K562 (cell line): Measurements from ENCODE around the gene ADRM1. TPM values are rescaled to one million over a fixed set of nuclear protein-coding genes. Genes with fewer than 3 reads are reported as not detected.

Source experiments
- ATAC-seq: fragments of 200-7000 bp; cut with Tn5 transposase; 3 replicates; pipeline ENCODE4 v1.9.1; 2020; ENCODE audit warnings: moderate library complexity
- BruUV-seq: library from RNA; stranded (reverse); fragments of 400-500 nt; replicated peaks from 2 replicates; lab custom pipeline; 2021; lab: Mats Ljungman, UMichigan
- CTCF ChIA-PET: fragments of 300-600 bp; formaldehyde crosslinking; extraction: SDS; loops from one replicate; lab custom pipeline; 2021; ENCODE audit warnings: low intra/inter-chr PET ratio; lab: Yijun Ruan, JAX
- POLR2A ChIA-PET: fragments of 300-600, 350-650 bp; sonication (Branson Sonifier 250); formaldehyde crosslinking; extraction: SDS; loops from one replicate; lab custom pipeline; 2021; ENCODE audit warnings: antibody characterized with exemption, inconsistent platforms; lab: Yijun Ruan, JAX
- DNase-seq, 4 experiments: peaks; one replicate each; pipeline versions ENCODE4 v3.0.0 to v3.0.0-alpha.2; 2011 to 2018; ENCODE audit warnings: low spot score in 3 of 4, mixed read lengths in 3 of 4; ENCODE audit errors: extremely low read depth in 1 of 4
- FAIRE-seq: peaks from 2 replicates; lab custom pipeline; 2011; peaks lifted over from hg19 to GRCh38; lab: Jason Lieb, UNC
- H2AFZ ChIP-seq: 2 replicates; pipeline ENCODE4 v1.6.0; 2011; ENCODE audit warnings: low read depth, low read length, control low read depth, inconsistent platforms
- H3K27ac ChIP-seq: fragments of 200-600 bp; 3 replicates; pipeline ENCODE4 v1.8.0; 2011; ENCODE audit warnings: low read depth, mild to moderate bottlenecking, control low read depth, inconsistent platforms, low read length, moderate library complexity, mixed read lengths; ENCODE audit errors: extremely low read depth
- H3K27me3 ChIP-seq, 2 experiments: fragments of 300-600 bp in 1 of 2; 2 replicates in 1 of 2; 3 replicates in 1 of 2; pipeline versions ENCODE4 v1.6.0 to v1.8.0; 2011; ENCODE audit warnings: inconsistent platforms in 2 of 2, low read length in 2 of 2, mild to moderate bottlenecking in 1 of 2, mixed read lengths in 1 of 2, moderate library complexity in 1 of 2; ENCODE audit not compliant: control insufficient read depth in 2 of 2, insufficient read depth in 2 of 2
- H3K36me3 ChIP-seq: fragments of 300-600 bp; 3 replicates; pipeline ENCODE4 v1.8.0; 2011; ENCODE audit warnings: mild to moderate bottlenecking, low read length, inconsistent platforms; ENCODE audit not compliant: control insufficient read depth, insufficient read depth
- H3K4me1 ChIP-seq, 2 experiments: fragments of 200-600 bp in 1 of 2; replicated peaks in 1 of 2; 2 replicates in 1 of 2; 3 replicates in 1 of 2; pipeline versions ENCODE4 v1.5.1 to v1.8.0; 2011; ENCODE audit warnings: inconsistent platforms in 2 of 2, low read length in 2 of 2, mild to moderate bottlenecking in 1 of 2, mixed read lengths in 1 of 2, moderate library complexity in 1 of 2; ENCODE audit not compliant: control insufficient read depth in 2 of 2, insufficient read depth in 2 of 2
- H3K4me2 ChIP-seq: 2 replicates; pipeline ENCODE4 v1.6.1; 2011; ENCODE audit warnings: low read length, control low read depth, inconsistent platforms, mixed read lengths; ENCODE audit not compliant: insufficient read depth
- H3K4me3 ChIP-seq: fragments of 200-600 bp; sonication (generic), shearing (Covaris generic); 2 replicates; pipeline ENCODE4 v1.5.1; 2016; ENCODE audit warnings: control low read depth, inconsistent platforms
- H3K79me2 ChIP-seq: fragments of 200-600 bp; 3 replicates; pipeline ENCODE4 v1.8.0; 2011; ENCODE audit warnings: low read length, inconsistent platforms; ENCODE audit not compliant: control insufficient read depth, insufficient read depth
- H3K9ac ChIP-seq, 2 experiments: 2 replicates each; pipeline versions ENCODE4 v1.6.0 to v1.6.1; 2011; ENCODE audit warnings: low read depth in 2 of 2, low read length in 2 of 2, control low read depth in 1 of 2, inconsistent platforms in 1 of 2, mild to moderate bottlenecking in 1 of 2, mixed read lengths in 1 of 2; ENCODE audit not compliant: insufficient read depth in 1 of 2
- H3K9me1 ChIP-seq: one replicate; pipeline ENCODE4 v1.6.0; 2011; ENCODE audit warnings: inconsistent platforms, mild to moderate bottlenecking, low read length, moderate library complexity; ENCODE audit not compliant: control insufficient read depth, insufficient read depth
- H3K9me3 ChIP-seq: replicated peaks from 2 replicates; pipeline ENCODE4 v1.5.1; 2011; ENCODE audit warnings: low read depth, low read length, inconsistent platforms; ENCODE audit not compliant: control insufficient read depth, insufficient read depth
- H4K20me1 ChIP-seq: replicated peaks from 2 replicates; pipeline ENCODE4 v1.6.1; 2011; ENCODE audit warnings: low read length, inconsistent platforms, mixed read lengths; ENCODE audit not compliant: control insufficient read depth, insufficient read depth
- ESRRA ChIP-seq: fragments of 450-650 bp; IDR thresholded peaks from 2 replicates; pipeline ENCODE4 v1.6.1; 2014; ENCODE audit warnings: low read depth, mild to moderate bottlenecking, moderate library complexity, borderline replicate concordance
- HNRNPLL ChIP-seq: fragments of 200-400 bp; formaldehyde crosslinking; IDR thresholded peaks from 2 replicates; pipeline ENCODE4 v1.6.1; 2017; ENCODE audit warnings: low read length, low read depth, mild to moderate bottlenecking; ENCODE audit not compliant: poor library complexity, severe bottlenecking
- NR2C1 ChIP-seq, 2 experiments: fragments of 450-650 bp; IDR thresholded peaks; 2 replicates each; pipeline ENCODE4 v1.6.1; 2017; ENCODE audit warnings: mild to moderate bottlenecking in 2 of 2, antibody characterized with exemption in 1 of 2, inconsistent platforms in 1 of 2, missing compliant biosample characterization in 1 of 2, missing genetic modification characterization in 1 of 2
- PCBP1 ChIP-seq: fragments of 200-400 bp; formaldehyde crosslinking; IDR thresholded peaks from 2 replicates; pipeline ENCODE4 v1.6.1; 2018; ENCODE audit warnings: mild to moderate bottlenecking, low read depth, low read length; ENCODE audit not compliant: poor library complexity, severe bottlenecking
- POLR2G ChIP-seq: fragments of 200-400 bp; formaldehyde crosslinking; IDR thresholded peaks from 2 replicates; pipeline ENCODE4 v1.6.1; 2017; ENCODE audit warnings: low read depth, mild to moderate bottlenecking, antibody characterized with exemption, low read length, moderate library complexity
- TFAP4 ChIP-seq: sonication (generic); formaldehyde crosslinking; IDR thresholded peaks from 2 replicates; pipeline ENCODE4 v1.8.0; 2022; ENCODE audit warnings: missing genetic modification reagents, mild to moderate bottlenecking, moderate library complexity, borderline replicate concordance
- TRIM24 ChIP-seq, 2 experiments: fragments of 450-650 bp; IDR thresholded peaks; 2 replicates each; pipeline ENCODE4 v1.6.1; 2016
- VEZF1 ChIP-seq: fragments of 200-800 bp; sonication (Bioruptor generic); IDR thresholded peaks from 2 replicates; pipeline ENCODE4 v1.6.1; 2017; ENCODE audit warnings: missing genetic modification characterization, missing compliant biosample characterization
- ZBTB33 ChIP-seq: sonication (generic); formaldehyde crosslinking; IDR thresholded peaks from 2 replicates; pipeline ENCODE4 v1.8.1; 2023; ENCODE audit warnings: mild to moderate bottlenecking, missing genetic modification reagents
- ZBTB7A ChIP-seq: IDR thresholded peaks from 2 replicates; pipeline ENCODE4 v1.6.1; 2011; ENCODE audit warnings: low read depth, mild to moderate bottlenecking, low read length, moderate library complexity, borderline replicate concordance; ENCODE audit not compliant: control insufficient read depth
- WGBS: fragments of 100-300 bp; shearing (Covaris generic); methylation state at CpG from one replicate; pipeline ENCODE4 v1.1.6; 2016; ENCODE audit warnings: low coverage, mixed read lengths; ENCODE audit not compliant: insufficient coverage; ENCODE audit errors: missing lambda C conversion rate; 5-methylcytosine and 5-hydroxymethylcytosine counted together
- in situ Hi-C: fragments of 300-500 bp; cut with MboI; formaldehyde crosslinking; loops from 4 replicates; pipeline ENCODE4 v1.15.0; 2018; ENCODE audit warnings: inconsistent platforms, mixed read lengths
- intact Hi-C: fragments of 100-400 bp; cut with micrococcal nuclease; formaldehyde crosslinking; loops from 2 replicates; pipeline ENCODE4 v1.14.2; 2022
- polyA plus RNA-seq, 8 experiments: library from polyadenylated mRNA; depleted of rRNA in 4 of 8; stranded (reverse) in 5 of 8; unstranded in 3 of 8; fragments of >200 nt; fragmentation: Nextera tagmentation in 2 of 8; fragmentation: Illumina TruSeq in 1 of 8; extraction: Ambion mirVana in 2 of 8; extraction: Trizol in 1 of 8; gene quantifications; 2 replicates each; pipeline versions ENCODE4 v1.2.1 to v1.2.3, GENCODE V29; 2011 to 2014; ENCODE audit warnings: inconsistent platforms in 1 of 8, missing spikeins in 1 of 8
- total RNA-seq, 7 experiments: library from RNA; depleted of rRNA in 6 of 7; stranded (reverse); fragments of >200 nt in 6 of 7; fragmentation: Illumina TruSeq in 2 of 7; extraction: Trizol in 2 of 7; gene quantifications; 2 replicates each; pipeline versions ENCODE4 v1.2.1 to v1.2.3, GENCODE V29; 2011 to 2021; ENCODE audit warnings: low replicate concordance in 1 of 7
- TF ChIP-seq, protein P1 (sequence below): fragments of 450-650 bp; formaldehyde crosslinking; IDR thresholded peaks from 2 replicates; pipeline ENCODE4 v1.4.0; 2022; ENCODE audit warnings: missing genetic modification characterization

Gene ADRM1
- total and polyA plus RNA-seq, 9 of the 15 experiments (the other 6 are each of a cell fraction or from before 2014, with no cell fraction given) = 5.0 to 223 (median 67.4) TPM

DNA sequence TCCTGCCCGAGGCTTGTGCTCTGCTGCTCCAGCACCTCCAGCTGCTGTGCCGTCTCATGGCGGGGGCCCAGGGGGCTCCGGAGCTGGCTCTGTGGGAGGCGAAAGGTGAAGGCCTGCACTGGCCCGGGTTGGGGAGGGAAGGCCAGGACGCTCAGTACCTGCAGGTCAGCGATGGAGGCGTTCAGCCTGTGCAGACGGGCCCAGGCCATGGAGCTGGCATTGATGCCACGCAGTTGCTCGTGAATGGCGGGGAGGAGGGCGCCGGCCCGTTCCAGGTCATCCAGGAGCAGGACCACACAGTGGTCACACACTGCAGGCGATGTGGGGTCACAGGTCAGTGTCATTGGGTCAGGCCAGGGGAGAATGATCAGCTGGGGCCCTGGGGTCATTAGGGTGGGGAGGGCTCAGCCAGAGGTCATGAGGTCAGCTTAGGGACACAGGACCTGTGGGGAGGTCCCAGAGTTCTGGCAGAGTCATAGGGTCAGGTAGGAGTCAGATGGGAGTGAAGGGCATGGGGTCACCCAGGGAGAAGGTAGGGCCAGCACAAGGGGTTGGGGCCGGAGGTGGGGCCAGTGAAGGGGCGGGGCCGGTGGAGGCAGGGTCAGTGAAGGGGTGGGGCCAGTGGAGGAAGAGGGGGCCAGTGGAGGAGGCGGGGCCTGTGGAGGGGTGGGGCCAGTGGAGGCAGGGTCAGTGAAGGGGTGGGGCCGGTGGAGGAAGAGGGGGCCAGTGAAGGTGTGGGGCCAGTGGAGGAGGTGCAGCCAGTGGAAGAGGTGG, 18.0 kb downstream of the ADRM1 start:
- H3K9me1 ChIP-seq = peaks cover 3% of the 10 kb centered on the region
- H3K4me2 ChIP-seq = no peak overlapping the region
- H3K9me3 ChIP-seq = no peaks in the 10 kb centered on the region
- ATAC-seq (peak; percentile 90), FAIRE-seq (peak; percentile 60), DNase-seq (peak; percentile 81 to 91 (median 89))
- H3K27me3 ChIP-seq = no peaks in the 10 kb centered on the region
- POLR2A ChIA-PET = interaction anchor here (1.4 kb wide), 1 partner anchor 15 kb away, joined by 6 read pairs; no protein-coding TSS in a partner anchor
- no peaks in the 10 kb centered on the region for H3K79me2 ChIP-seq
- no peak overlapping the region for H3K9ac ChIP-seq
- CTCF ChIA-PET = no interaction called here
- H3K27ac ChIP-seq = peak overlapping the region; percentile 39; the same call in 1 of the 3 replicates
- no peak overlapping the region for H2AFZ ChIP-seq
- no peak overlapping the region for H3K4me3 ChIP-seq
- H3K4me1 ChIP-seq = peaks cover 2 to 57% of the 10 kb centered on the region in 2 experiments; a peak in 2 of 5 replicates
- 97% methylated on average over 7 of the region's 22 CpGs for WGBS
- H3K36me3 ChIP-seq = peaks cover 84% of the 10 kb centered on the region; the same call in 2 of the 3 replicates
- intact Hi-C loops (loop anchor here (2.0 kb wide), 1 partner anchor 38 kb away; no protein-coding TSS in a partner anchor), in situ Hi-C loops (no loop called here)
- no peaks in the 10 kb centered on the region for H4K20me1 ChIP-seq
- no TSS peak for BruUV-seq
- TF ChIP-seq VEZF1 (CRISPR knock-in tag) (0 out of 2 replicates have a peak, but pooled peaks have one; percentile 10), ZBTB7A (0 out of 2 replicates have a peak, but pooled peaks have one; percentile 16), ZBTB33 (CRISPR knock-in tag) (peak; percentile 31; the same call in 1 of the 2 replicates), ESRRA (0 out of 2 replicates have a peak, but pooled peaks have one; percentile 45), POLR2G (peak; percentile 65), TRIM24 (IDR thresholded peaks at IDR 0.05) (peak in 1 of 2 experiments; percentile 43; a peak in 1 of 4 replicates), TFAP4 (CRISPR knock-in tag) (peak; percentile 43; the same call in 1 of the 2 replicates), HNRNPLL (no peak), NR2C1 (IDR thresholded peaks at IDR 0.05) (peak; percentile 73; the same call in 1 of the 2 replicates), NR2C1 (tag; IDR thresholded peaks at IDR 0.05) (peak; percentile 68), PCBP1 (peak; percentile 39)
- TF ChIP-seq, protein P1, sequence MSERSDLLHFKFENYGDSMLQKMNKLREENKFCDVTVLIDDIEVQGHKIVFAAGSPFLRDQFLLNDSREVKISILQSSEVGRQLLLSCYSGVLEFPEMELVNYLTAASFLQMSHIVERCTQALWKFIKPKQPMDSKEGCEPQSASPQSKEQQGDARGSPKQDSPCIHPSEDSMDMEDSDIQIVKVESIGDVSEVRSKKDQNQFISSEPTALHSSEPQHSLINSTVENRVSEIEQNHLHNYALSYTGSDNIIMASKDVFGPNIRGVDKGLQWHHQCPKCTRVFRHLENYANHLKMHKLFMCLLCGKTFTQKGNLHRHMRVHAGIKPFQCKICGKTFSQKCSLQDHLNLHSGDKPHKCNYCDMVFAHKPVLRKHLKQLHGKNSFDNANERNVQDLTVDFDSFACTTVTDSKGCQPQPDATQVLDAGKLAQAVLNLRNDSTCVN (CRISPR knock-in tag) = no peak
